HG02840 (cell line): ENCODE measurements around the gene XYLT1.
"Not testable (repeated sequence)": the region's sequence is repeated elsewhere in the genome, so short reads cannot be mapped to it uniquely, and the experiment has no call there.

ENCODE experiments used
- ATAC-seq: cut with Tn5 transposase; IDR thresholded peaks from one replicate; pipeline ENCODE4 v1.9.1; 2021; ENCODE audit warnings: mild to moderate bottlenecking, moderate library complexity, moderate number of reproducible peaks; ENCODE audit not compliant: unreplicated experiment, low FRiP score

XYLT1 gene

DNA sequence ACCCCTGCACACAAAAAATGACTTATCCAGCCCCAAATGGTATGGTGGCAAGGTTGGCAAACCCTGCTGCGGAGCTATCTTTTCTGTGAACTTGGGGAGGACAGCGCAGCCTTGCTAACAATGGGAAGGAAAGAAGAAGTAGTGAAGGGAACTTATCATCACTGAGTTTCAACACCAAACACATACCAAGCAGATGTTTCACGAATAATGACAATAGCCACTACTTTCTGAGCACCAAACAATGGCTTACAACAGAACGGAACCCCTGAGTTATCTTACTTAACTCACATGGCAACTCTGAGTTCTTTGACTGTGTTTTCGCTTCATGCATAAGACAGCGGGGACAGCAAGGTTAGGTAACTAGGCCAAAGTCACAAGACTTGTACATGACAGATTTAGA, 148.9 kb downstream of the XYLT1 start:
- no peak for ATAC-seq

DNA sequence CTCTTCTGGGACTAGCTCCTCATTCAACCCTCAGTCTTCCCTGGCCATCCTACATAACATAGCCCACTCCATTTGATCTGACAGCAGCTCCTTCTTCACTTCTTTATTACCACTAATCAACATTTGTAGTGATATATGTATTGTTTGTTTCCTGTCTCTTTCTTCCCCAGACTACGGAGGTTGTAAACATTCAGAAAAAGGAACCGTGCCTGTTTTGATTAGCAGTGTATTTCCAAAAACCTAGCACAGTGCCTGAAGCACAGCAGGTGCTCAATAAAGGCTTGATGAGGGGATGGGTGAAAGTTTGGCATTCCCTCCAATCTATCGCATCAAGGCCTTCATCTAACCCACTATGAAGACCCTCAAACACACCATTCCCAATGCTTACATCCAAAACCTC, 150.8 kb downstream of the XYLT1 start:
- no peak for ATAC-seq

DNA sequence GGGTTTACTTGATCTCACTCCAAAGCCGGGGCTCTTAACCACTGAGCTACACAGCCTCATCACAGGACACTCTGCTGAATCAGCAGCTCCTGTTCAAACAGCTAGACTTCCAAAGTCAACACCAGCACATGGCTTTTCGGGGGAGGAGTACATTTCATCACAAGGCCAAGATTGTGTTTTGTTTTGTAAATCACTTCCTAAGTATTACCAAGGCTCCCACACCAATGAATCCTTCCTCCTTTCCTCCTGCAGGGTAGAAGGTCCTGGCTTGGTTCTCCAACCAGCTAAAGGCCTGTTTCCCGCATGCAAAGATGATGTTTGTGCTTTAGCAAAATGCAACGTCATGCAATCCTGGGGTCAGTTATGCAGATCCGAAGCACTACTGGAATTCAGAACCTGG, 152.5 kb downstream of the XYLT1 start:
- ATAC-seq: no peak

GRCh38 chr16:17316005-17316404, 154.8 kb downstream of the XYLT1 start:
- ATAC-seq: no peak

GRCh38 chr16:17313793-17314547, 156.8 kb downstream of the XYLT1 start:
- ATAC-seq: no peak

DNA sequence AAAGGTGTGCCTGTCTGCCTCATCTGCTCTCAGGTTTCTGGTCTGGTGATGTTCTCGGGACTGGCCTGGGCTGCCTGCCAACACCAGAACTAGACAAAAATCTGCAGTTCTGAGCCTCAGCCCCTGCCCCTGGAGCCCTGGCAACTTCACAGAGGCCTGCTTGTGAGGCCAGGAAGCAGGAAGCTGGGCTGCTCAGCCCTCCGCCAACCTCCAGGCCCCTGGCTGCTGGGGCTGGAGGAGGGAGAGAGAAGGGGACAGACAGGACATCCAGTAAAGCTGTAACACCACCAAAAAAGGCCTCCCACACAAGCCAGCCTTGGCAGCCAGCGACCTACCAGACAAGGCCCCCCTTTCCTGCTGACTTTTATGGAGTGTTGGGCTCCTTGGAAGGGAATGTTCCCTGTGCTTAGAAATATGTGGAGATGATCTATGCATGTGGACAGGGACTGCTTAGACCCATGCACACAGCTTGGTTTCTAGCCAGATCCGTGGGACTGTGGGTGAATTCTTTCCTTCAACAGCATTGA, 157.6 kb downstream of the XYLT1 start:
- no peak for ATAC-seq

DNA sequence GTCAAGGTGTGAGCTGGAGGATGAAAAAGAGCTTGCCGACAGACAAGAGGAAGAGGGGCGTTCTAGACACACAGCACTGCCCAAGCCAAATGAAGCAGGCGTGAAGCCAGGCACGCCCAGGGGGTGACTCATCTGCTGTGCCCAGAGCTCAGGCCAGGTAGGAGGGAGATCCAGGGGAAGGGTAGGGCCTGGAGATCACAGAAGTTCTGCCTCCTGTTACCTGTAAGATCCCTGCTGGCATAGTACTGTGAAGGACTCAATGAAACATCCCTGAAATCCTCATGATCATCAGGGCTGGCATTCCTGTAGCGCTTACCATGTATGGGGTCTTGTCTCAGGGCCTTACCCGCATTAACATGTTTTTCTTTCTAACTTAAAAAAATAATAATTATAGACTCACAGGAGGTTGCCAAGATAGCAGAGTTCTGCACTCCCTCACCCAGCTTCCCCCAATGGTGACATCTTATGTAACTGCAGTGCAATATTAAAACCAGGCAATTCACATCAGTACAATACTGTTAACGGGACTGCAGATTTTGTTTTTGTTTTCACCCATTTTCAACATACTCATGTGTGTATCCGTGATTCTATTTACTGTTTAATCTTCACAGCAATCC, 158.6 kb downstream of the XYLT1 start:
- no peak for ATAC-seq

DNA sequence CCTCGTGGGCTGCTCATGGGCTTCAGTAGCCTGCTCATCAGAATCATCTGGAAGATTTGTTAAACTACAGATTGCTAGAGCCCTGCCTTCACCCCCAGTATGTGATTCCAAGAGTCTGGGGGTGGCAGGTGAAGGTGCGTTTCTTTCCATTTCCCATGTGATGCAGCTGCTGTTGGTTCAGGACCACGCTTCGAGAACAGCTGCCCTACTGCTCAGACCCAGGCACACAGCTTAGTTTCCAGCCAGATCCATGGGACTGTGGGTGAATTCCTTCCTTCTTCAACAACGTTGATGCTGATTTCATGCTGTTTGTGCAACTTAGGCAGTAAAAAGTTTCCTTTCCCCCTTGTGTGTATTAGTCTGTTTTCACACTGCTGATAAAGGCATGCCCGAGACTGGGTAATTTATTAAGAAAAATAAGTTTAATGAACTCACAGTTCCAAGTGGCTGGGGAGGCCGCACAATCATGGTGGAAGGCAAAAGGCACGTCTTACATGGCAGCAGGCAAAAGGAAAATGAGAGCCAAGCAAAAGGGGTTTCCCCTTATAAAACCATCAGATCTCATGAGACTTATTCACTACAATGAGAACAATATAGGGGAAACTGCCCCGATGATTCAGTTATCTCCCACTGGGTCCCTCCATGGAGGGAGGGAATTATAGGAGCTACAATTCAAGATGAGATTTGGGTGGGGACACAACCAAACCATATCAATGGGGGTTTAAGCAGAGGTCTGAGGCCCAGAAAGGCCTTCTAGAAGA, 159.2 kb downstream of the XYLT1 start:
- no peak for ATAC-seq

DNA sequence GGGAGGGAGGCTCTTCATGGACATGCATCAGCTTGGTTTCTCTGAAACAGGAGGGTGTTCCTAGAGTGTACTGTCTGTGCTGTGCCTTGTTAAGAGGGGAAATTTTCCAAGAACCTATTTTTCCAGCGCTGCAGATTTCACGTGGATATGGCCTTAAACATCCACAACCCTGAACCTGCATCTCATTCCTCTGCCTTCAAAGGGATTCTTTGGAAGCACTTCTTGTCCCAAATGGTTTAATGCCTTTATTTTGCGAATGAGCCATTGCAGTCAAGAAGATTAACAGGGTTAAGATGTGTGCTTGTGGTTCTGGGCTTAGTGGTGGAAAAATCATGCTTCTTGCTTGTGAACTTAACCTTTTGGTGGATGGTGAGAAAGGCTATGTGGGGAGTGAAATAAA, 161.2 kb downstream of the XYLT1 start:
- no peak for ATAC-seq

GRCh38 chr16:17308186-17308585, 162.6 kb downstream of the XYLT1 start:
- no peak for ATAC-seq

- no peak for ATAC-seq
Observed at GRCh38 chr16:17307504-17307903, 163.3 kb downstream of the XYLT1 start.

- no peak for ATAC-seq
Observed at GRCh38 chr16:17306745-17307144, 164.0 kb downstream of the XYLT1 start.

DNA sequence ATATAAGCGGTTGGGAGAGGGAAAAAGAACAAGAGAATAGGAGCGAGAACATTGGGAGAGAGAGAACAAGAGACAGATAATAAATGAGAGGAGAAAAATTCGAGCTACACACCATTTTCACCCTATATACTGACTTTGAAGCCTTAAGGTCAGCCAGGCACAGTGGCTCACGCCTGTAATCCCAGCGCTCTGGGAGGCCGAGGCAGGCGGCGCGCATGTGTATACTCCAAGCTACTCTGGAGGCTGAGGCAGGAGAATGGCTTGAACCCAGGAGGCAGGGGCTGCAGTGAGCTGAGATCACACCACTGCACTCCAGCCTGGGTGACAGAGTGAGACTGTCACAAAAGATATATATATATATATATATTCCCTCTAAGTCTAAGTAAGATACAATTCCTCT, 164.5 kb downstream of the XYLT1 start:
- ATAC-seq: not testable (repeated sequence)

- ATAC-seq: no peak
Observed at GRCh38 chr16:17305694-17306093, 165.1 kb downstream of the XYLT1 start.

DNA sequence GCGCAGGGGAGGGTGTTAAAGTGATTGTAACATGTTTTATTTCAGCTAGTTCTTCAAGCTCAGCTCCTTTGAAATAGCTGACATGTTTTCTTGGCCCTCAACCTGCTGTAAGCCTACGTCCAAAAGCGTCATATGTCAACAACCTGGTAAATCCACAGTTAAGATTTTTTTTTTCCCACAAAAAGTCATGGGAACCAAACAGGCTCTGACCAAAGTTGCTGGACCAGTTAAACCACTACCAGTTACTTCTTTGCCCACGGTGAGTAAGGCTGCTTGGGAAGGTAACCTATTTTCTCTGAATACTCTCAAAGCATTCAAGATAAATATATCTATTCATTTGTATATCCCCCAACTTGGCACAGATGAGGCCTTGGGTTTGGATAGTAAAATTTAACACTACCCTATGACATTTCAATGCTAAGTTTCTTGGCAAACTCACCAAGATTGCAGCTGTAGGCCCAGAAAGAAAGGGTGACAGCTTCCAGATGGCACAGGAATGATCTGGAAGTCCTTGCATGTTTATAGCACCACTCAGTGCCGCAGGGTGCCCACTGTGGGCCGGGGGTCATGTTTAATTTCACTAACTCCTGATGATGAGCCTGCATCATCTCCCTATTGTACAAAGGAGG, 166.2 kb downstream of the XYLT1 start:
- ATAC-seq: no peak

GRCh38 chr16:17304106-17304490, 166.7 kb downstream of the XYLT1 start:
- no peak for ATAC-seq

DNA sequence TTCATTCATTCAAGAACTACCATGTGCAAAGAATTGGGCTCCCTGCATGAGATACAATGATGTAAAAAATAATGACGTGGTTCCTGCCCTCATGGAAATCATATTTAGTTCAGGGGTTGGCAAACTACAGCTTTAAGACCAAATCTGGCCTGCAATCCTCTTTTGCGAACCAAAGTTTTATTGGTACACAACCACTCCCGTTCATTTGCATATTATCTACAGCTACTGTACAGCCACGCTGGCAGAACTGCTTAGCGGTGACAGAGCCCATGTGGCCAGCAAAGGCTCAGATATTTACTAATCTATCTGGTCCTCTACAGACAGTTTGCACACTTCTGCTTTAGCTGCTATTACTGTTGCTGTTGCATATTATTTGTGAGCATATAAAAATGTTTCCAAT, 167.7 kb downstream of the XYLT1 start:
- ATAC-seq: no peak

DNA sequence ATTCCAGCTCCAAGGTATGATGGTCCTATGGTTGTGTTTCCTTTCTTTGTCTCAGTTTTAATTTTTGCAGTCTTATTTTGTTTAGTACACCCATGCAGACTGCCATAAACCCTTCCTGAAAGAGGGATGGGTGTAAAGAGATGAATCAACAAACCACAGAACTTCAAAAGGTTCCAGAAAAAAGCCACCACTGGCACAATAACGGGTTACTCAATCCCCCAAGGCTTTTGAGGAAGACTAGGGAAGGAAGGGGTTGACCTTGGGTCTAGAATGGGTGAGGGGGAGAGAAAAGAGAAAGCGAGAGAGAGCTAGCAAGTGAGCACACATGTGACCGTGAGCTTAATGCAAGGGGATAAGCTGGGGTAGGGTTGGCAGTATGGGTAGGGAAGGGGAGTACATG, 168.1 kb downstream of the XYLT1 start:
- no peak for ATAC-seq

DNA sequence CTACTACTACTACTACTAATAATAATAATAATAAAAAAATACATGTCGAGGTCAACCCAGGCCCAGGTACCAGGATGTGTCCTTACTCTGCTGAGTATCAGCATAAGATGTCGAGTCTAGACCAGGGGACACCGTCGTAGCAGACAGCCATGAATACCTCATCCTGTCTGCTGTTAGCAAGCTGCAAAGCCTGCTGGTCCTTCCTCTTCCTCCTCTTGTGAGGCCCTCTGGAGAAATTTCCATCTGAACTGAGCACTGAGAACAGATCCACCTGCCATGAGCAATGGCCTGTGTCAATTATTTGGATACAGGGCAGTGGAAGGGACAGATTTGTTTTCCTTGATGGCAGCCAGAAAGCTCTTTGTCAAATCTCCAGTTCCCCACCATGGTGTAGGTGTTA, 168.5 kb downstream of the XYLT1 start:
- ATAC-seq: peak; percentile 9

DNA sequence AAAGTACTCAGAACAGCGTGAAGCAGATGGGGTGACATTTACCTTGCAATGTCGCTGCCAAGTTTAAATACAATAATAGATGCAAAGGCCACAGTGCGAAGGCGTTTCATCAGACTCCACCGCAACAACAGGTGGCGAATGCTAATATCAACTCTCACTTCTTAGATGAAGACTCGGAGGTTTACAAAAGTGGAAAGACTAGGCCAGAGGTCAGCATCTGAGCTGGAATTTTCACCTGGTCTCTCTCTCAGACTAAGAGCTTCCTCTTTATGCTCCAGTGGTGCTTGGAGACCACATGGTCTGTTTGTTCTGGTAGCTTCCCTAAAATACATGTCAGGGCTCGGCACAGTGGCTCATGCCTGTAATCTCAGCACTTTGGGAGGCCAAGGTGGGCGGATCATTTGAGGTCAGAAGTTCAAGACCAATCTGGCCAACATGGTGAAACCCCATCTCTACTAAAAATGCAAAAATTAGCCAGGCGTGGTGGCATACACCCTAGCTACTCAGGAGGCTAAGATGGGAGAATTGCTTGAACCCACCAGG, 169.1 kb downstream of the XYLT1 start:
- peak; percentile 85 for ATAC-seq

DNA sequence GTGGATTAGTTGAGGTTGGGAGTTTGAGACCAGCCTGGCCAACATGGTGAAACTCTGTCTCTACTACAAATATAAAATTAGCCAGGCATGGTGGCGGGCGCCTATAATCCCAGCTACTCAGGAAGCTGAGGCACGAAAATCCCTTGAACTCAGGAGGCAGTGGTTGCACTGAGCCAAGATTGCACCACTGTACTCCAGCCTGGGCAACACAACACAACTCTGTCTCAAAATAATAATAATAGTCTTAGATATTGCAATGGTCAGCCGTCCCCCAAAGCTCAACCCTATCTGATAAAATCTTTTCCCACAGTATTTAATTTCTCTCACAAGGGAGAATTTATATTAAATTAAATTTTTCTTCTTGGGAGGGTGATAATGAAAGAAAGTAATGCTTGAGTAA, 169.6 kb downstream of the XYLT1 start:
- no peak for ATAC-seq
